GM12872 (cell line): ENCODE data around the gene CAMK4.

ENCODE experiments used
- TF ChIP-seq, protein P1 (sequence below): IDR thresholded peaks from 3 replicates; pipeline ENCODE4 v1.5.1; 2011; ENCODE audit warnings: low read depth, mild to moderate bottlenecking, low read length, moderate library complexity; ENCODE audit not compliant: insufficient read depth

Gene CAMK4

DNA sequence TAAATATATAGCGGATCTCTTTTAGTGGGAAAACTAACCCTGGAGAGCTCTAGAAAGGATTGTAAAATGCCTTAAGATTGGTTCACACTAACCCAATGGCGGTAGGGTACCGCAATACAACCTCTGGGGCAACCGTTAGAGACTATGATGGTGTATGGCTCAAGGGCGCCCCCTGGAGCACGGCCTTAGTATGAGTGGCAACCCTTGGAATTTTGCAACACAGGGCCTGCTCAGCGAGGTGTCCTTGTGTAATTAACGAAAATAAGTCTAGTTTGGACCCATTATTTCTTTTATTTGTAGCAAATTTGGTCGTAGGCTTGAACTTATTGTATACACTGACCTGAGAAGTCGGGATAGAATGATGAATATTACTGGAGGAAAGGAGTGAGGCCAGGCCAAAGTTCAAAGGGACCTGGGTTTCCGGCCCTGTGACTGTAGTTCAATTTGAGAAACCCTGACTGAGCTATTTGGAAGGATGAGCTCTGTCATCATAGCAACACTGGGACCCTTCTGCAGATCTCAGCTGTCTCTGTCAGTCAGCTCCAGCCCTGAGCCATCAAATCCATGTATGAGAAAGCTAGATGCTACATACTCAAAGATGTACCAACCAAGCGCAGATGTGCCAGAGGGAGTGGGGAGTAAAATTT is 54.8 kb downstream of the CAMK4 start:
- TF ChIP-seq, protein P1, sequence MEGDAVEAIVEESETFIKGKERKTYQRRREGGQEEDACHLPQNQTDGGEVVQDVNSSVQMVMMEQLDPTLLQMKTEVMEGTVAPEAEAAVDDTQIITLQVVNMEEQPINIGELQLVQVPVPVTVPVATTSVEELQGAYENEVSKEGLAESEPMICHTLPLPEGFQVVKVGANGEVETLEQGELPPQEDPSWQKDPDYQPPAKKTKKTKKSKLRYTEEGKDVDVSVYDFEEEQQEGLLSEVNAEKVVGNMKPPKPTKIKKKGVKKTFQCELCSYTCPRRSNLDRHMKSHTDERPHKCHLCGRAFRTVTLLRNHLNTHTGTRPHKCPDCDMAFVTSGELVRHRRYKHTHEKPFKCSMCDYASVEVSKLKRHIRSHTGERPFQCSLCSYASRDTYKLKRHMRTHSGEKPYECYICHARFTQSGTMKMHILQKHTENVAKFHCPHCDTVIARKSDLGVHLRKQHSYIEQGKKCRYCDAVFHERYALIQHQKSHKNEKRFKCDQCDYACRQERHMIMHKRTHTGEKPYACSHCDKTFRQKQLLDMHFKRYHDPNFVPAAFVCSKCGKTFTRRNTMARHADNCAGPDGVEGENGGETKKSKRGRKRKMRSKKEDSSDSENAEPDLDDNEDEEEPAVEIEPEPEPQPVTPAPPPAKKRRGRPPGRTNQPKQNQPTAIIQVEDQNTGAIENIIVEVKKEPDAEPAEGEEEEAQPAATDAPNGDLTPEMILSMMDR = peak; percentile 82

DNA sequence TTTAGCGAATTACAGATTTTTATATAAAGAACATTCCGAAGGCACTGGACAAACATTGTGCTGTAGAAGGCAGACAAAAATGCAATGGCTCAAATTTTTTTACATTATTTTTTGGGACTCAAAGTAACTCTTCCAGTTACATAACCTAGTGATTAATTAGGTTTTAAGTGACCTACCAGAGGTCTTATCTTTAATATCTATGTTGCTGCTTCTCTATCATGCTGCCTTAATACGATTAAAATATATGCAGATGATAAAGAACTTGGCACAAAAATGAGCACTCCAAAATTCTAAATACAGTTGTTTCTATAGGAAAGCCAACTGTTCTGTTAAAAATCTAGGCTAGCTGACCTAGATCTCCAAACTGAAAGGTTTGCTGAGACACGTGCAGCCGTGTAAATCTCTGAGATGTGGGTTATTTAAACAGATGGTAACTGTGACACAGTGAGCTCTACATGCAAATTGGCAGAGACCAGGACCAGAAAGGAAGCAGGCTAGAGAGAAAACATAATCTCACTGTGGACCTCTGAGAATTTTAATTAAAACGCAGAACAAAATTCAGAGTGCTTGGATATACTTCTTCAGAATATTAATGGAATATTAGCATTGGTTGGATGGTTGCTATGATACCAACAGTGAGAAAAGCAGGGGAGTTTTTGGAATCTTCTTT is 56.2 kb downstream of the CAMK4 start:
- TF ChIP-seq, protein P1 = no peak

DNA sequence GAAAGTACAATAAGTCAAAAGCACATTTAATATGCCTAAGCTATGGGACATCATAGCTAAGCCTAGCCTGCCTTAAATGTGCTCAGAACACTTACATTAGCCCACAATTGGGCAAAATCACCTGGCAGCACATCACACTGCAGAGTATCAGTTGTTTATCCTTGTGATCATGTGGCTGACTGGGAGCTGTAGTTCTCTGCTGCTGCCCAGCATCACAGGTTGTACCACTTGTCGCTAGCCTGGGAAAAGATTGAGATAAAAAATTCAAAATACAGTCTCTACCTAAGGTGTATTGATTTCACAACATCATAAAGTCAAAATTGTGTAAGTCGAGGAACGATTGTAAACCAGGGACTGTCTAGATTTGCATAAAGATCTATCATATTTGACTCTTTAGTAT is 58.6 kb downstream of the CAMK4 start:
- TF ChIP-seq, protein P1 = no peak

DNA sequence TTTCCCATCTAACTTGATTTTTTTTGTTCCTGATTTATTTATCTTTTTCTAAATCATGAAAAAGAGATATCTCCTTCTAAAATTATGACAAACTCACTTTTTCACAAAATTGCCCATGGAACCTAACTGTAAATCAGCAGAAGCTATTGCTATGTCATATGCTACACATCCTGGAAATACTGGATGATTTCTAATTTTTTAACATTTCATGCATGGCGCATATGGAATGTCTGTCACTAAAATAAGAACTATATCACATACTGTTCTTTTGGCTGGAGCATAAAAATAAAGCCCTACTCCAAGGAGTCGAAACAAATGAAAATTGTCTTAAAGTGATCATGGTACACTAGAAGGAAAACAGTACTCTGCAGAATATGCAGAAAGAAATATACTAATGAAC is 60.6 kb downstream of the CAMK4 start:
- TF ChIP-seq, protein P1 = no peak

DNA sequence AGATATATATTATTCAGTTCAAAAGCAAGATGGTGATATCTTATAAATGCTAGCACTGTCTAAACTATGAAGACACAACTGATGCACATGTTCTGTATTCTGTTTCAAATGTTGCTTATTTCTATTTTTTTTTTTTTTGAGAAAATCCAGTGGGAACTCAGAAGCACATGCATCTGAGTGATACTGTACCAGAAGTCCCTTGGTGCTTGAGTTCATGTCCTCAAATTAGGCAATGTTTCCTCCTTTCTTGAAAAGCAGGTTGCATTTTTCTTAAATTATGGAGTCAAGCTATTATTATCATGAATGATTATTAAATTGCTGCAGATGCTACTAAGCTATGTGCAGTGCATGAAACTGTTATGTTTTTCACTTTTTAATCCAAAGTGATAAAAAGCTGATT is 70.4 kb downstream of the CAMK4 start:
- TF ChIP-seq, protein P1 = no peak

DNA sequence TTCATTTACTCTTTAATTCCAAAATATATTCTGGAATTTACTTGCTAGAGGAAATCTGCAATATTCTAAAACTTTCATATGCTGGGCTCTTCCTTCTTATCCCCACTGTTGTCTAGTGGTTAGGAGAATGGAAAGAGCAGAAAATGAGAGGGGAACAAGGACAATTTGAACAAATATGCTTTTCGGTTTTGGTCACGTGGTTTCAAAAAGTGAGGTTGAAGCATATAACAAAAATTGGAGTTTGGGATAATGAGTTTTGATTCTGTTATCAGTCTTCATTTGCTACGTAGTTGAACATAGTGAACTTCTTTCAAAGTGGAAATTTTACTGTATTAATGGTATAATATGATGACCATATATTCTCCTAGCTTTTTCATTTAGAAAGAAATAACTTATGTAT is 71.5 kb downstream of the CAMK4 start:
- TF ChIP-seq, protein P1 = no peak

DNA sequence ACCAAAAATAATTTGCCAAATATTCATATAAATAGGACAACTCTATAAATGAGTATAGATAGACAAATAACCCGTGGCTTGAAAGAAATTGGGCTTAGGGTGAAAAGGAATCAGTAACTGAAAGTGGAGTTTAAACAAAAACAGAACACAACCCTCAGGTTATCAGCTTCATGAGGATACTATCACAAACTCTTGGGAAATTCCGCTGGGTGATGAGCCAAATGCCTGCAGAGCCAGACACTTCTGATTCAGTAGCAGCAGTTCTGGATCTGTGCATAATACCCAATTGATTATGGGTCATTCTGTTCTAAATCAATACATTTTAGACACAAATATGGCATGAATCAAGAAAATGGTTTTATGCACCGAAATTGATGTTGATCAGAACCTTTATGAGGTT is 72.4 kb downstream of the CAMK4 start:
- TF ChIP-seq, protein P1 = no peak
